ENCODE data around the gene CCDC154.

Gene CCDC154

GRCh38 chr16:1444730-1445517 lies 568 bp upstream of the CCDC154 start:
- no peaks in the 10 kb centered on the region for H3F3A ChIP-seq (ENCODE audit: low read depth)

GRCh38 chr16:1443403-1443973 lies 868 bp downstream of the CCDC154 start:
- Histone ChIP-seq H2AFZ (ENCODE audit: low read length) (no peak overlapping the region), H3K9me2 (replicated peaks; ENCODE audit: low read depth, low read length) (no peaks in the 10 kb centered on the region), H3K4me3 (ENCODE audit: low read length, poor library complexity, severe bottlenecking) (no peak overlapping the region), H3F3A (ENCODE audit: low read depth) (no peaks in the 10 kb centered on the region), H3K79me2 (ENCODE audit: insufficient read depth, low read length) (no peaks in the 10 kb centered on the region), H4K20me1 (ENCODE audit: insufficient read depth, low read length, poor library complexity, severe bottlenecking) (no peaks in the 10 kb centered on the region), H3K27me3 (ENCODE audit: insufficient read depth, low read length, poor library complexity, severe bottlenecking) (no peaks in the 10 kb centered on the region), H3K9ac (ENCODE audit: low read depth, low read length, poor library complexity, severe bottlenecking) (no peak overlapping the region), H3K36me3 (ENCODE audit: insufficient read depth, low read length) (no peaks in the 10 kb centered on the region), H3K4me1 (ENCODE audit: insufficient read depth, low read length, poor library complexity, severe bottlenecking) (no peaks in the 10 kb centered on the region), H3K9me3 (ENCODE audit: insufficient read depth, low read depth, low read length) (no peaks in the 10 kb centered on the region), H3K4me2 (ENCODE audit: low read depth, low read length, poor library complexity, severe bottlenecking) (no peak overlapping the region)
- no peak for TF ChIP-seq EZH2phosphoT487 (IDR thresholded peaks at IDR 0.05; ENCODE audit: borderline replicate concordance)
- TF ChIP-seq CTCF (conservative IDR thresholded peaks at IDR 0.05; ENCODE audit: low read length) = no peak

More at GRCh38 chr16:1444730-1445517, 568 bp upstream of the CCDC154 start:
- H3K4me2 ChIP-seq (ENCODE audit: low read depth, low read length, poor library complexity, severe bottlenecking) = no peak overlapping the region
- no peaks in the 10 kb centered on the region for H4K20me1 ChIP-seq (ENCODE audit: insufficient read depth, low read length, poor library complexity, severe bottlenecking)
- H2AFZ ChIP-seq (ENCODE audit: low read length) = no peak overlapping the region
- no peaks in the 10 kb centered on the region for H3K27me3 ChIP-seq (ENCODE audit: insufficient read depth, low read length, poor library complexity, severe bottlenecking)
- H3K9me3 ChIP-seq (ENCODE audit: insufficient read depth, low read depth, low read length) = no peaks in the 10 kb centered on the region
- H3K9ac ChIP-seq (ENCODE audit: low read depth, low read length, poor library complexity, severe bottlenecking) = no peak overlapping the region
- H3K36me3 ChIP-seq (ENCODE audit: insufficient read depth, low read length) = no peaks in the 10 kb centered on the region
- H3K4me3 ChIP-seq (ENCODE audit: low read length, poor library complexity, severe bottlenecking) = no peak overlapping the region
- H3K79me2 ChIP-seq (ENCODE audit: insufficient read depth, low read length) = no peaks in the 10 kb centered on the region
- no peak for TF ChIP-seq CTCF (conservative IDR thresholded peaks at IDR 0.05; ENCODE audit: low read length)
- no peak for TF ChIP-seq EZH2phosphoT487 (IDR thresholded peaks at IDR 0.05; ENCODE audit: borderline replicate concordance)
- H3K9me2 ChIP-seq (replicated peaks; ENCODE audit: low read depth, low read length) = no peaks in the 10 kb centered on the region
- H3K4me1 ChIP-seq (ENCODE audit: insufficient read depth, low read length, poor library complexity, severe bottlenecking) = no peaks in the 10 kb centered on the region

GRCh38 chr16:1442697-1443096 lies 1.7 kb downstream of the CCDC154 start:
- no peaks in the 10 kb centered on the region for H3K4me1 ChIP-seq (ENCODE audit: insufficient read depth, low read length, poor library complexity, severe bottlenecking)
- no peak overlapping the region for H3K4me2 ChIP-seq (ENCODE audit: low read depth, low read length, poor library complexity, severe bottlenecking)
- no peak overlapping the region for H3K9ac ChIP-seq (ENCODE audit: low read depth, low read length, poor library complexity, severe bottlenecking)
- no peaks in the 10 kb centered on the region for H3K36me3 ChIP-seq (ENCODE audit: insufficient read depth, low read length)
- H3K27me3 ChIP-seq (ENCODE audit: insufficient read depth, low read length, poor library complexity, severe bottlenecking) = no peaks in the 10 kb centered on the region
- no peaks in the 10 kb centered on the region for H3F3A ChIP-seq (ENCODE audit: low read depth)
- H3K79me2 ChIP-seq (ENCODE audit: insufficient read depth, low read length) = no peaks in the 10 kb centered on the region
- no peaks in the 10 kb centered on the region for H3K9me2 ChIP-seq (replicated peaks; ENCODE audit: low read depth, low read length)
- no peak overlapping the region for H3K4me3 ChIP-seq (ENCODE audit: low read length, poor library complexity, severe bottlenecking)
- no peak overlapping the region for H2AFZ ChIP-seq (ENCODE audit: low read length)
- TF ChIP-seq EZH2phosphoT487 (IDR thresholded peaks at IDR 0.05; ENCODE audit: borderline replicate concordance) (no peak), CTCF (conservative IDR thresholded peaks at IDR 0.05; ENCODE audit: low read length) (no peak)
- no peaks in the 10 kb centered on the region for H3K9me3 ChIP-seq (ENCODE audit: insufficient read depth, low read depth, low read length)
- H4K20me1 ChIP-seq (ENCODE audit: insufficient read depth, low read length, poor library complexity, severe bottlenecking) = no peaks in the 10 kb centered on the region

All from Loucy (cell line).